Measurements from ENCODE around the gene USP53. TPM values are rescaled to one million over a fixed set of nuclear protein-coding genes. Genes with fewer than 3 reads are reported as not detected.

The USP53 gene
- total and polyA plus RNA-seq, 2 of the 13 experiments (the other 11 are each of a cell fraction or from before 2014, with no cell fraction given), result 5.3 to 8.1 TPM

DNA sequence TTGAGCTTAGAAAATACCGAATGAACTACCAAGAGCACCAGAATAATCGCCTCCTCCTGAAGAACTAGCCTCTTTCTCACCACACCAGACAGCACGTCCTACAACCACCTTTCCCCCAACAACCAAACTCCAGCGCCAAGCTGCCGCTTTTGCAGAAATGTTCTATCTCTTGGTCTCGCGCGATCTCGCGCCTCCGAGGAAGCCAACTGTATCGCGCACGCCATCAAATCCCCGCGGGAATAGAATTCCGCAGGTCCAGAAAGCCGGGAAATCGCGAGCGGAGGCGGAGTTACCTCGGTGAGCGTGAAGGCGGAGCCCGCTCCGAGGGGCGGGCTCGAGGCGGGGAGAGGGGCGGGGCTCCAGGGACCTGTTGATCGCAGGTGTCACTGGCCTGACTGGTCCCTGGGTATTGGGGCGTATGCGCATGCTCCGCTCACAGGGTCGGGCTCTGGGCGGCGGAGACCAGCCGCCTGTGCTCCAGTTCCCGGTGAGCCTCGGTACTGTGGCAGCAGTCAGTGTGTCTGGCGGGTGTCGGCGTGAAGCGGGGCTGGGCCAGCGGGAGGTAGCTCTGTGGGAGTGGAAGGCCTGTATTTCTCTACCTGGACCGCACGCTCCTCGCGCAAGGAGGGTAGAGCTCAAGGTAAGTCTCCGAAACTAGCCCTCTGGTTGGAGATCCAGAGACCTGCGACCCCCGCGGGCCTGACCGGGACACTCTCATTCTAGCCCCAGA, at the start of gene USP53 (continued):
- TF ChIP-seq, protein P1, sequence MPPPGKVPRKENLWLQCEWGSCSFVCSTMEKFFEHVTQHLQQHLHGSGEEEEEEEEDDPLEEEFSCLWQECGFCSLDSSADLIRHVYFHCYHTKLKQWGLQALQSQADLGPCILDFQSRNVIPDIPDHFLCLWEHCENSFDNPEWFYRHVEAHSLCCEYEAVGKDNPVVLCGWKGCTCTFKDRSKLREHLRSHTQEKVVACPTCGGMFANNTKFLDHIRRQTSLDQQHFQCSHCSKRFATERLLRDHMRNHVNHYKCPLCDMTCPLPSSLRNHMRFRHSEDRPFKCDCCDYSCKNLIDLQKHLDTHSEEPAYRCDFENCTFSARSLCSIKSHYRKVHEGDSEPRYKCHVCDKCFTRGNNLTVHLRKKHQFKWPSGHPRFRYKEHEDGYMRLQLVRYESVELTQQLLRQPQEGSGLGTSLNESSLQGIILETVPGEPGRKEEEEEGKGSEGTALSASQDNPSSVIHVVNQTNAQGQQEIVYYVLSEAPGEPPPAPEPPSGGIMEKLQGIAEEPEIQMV (CRISPR knock-in tag; IDR thresholded peaks at IDR 0.05; ENCODE audit: low read depth), result no peak
- TF ChIP-seq ZNF343 (CRISPR knock-in tag; IDR thresholded peaks at IDR 0.05) (peak; percentile 85; the same call in 1 of the 2 replicates), ZZZ3 (CRISPR knock-in tag; IDR thresholded peaks at IDR 0.05; ENCODE audit: borderline replicate concordance) (peak; percentile 54; the same call in 1 of the 2 replicates)
- TF ChIP-seq, protein P2, sequence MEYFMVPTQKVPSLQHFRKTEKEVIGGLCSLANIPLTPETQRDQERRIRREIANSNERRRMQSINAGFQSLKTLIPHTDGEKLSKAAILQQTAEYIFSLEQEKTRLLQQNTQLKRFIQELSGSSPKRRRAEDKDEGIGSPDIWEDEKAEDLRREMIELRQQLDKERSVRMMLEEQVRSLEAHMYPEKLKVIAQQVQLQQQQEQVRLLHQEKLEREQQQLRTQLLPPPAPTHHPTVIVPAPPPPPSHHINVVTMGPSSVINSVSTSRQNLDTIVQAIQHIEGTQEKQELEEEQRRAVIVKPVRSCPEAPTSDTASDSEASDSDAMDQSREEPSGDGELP (IDR thresholded peaks at IDR 0.05; ENCODE audit: borderline replicate concordance, low read depth), result 0 out of 2 replicates have a peak, but pooled peaks have one; percentile 24
- TF ChIP-seq, protein P3, sequence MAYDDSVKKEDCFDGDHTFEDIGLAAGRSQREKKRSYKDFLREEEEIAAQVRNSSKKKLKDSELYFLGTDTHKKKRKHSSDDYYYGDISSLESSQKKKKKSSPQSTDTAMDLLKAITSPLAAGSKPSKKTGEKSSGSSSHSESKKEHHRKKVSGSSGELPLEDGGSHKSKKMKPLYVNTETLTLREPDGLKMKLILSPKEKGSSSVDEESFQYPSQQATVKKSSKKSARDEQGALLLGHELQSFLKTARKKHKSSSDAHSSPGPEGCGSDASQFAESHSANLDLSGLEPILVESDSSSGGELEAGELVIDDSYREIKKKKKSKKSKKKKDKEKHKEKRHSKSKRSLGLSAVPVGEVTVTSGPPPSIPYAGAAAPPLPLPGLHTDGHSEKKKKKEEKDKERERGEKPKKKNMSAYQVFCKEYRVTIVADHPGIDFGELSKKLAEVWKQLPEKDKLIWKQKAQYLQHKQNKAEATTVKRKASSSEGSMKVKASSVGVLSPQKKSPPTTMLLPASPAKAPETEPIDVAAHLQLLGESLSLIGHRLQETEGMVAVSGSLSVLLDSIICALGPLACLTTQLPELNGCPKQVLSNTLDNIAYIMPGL (CRISPR knock-in tag; IDR thresholded peaks at IDR 0.05; ENCODE audit: borderline replicate concordance in 1 of 2, low read depth in 1 of 2), result peak in 1 of 2 experiments; percentile 51; a peak in 1 of 4 replicates

DNA sequence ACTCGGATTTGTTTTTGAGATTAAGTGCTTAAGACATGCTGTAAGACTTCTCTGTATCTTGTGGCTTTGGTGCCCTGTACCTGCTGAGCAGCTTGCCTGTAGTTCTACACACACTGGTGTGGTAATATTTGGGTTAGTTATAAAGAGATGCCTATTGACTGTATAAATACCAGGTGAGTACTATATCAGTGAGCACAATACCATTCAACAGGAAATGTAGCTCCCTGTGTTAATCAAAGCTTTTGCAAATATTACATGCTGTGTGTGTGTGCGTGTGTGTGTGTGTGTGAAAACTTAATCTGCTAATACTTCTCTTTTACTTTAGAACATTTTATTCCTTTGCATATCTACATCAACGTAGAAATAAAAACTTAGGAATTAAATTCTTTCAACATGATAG, 46.7 kb upstream of the USP53 start:
- ChIA-PET CTCF (ENCODE audit: low intra/inter-chr PET ratio, low total read pairs) (no interaction called here), POLR2A (no interaction called here)
- intact Hi-C loops (cut with micrococcal nuclease; ENCODE audit: unreplicated experiment), result no loop called here
- TF ChIP-seq, protein P4, sequence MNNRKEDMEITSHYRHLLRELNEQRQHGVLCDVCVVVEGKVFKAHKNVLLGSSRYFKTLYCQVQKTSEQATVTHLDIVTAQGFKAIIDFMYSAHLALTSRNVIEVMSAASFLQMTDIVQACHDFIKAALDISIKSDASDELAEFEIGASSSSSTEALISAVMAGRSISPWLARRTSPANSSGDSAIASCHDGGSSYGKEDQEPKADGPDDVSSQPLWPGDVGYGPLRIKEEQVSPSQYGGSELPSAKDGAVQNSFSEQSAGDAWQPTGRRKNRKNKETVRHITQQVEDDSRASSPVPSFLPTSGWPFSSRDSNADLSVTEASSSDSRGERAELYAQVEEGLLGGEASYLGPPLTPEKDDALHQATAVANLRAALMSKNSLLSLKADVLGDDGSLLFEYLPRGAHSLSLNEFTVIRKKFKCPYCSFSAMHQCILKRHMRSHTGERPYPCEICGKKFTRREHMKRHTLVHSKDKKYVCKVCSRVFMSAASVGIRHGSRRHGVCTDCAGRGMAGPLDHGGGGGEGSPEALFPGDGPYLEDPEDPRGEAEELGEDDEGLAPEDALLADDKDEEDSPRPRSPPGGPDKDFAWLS (CRISPR knock-in tag; IDR thresholded peaks at IDR 0.05; ENCODE audit: borderline replicate concordance), result no peak
- TF ChIP-seq ZNF878 (CRISPR knock-in tag; IDR thresholded peaks at IDR 0.05) (no peak), JDP2 (CRISPR knock-in tag; IDR thresholded peaks at IDR 0.05; ENCODE audit: borderline replicate concordance) (no peak), ZNF224 (CRISPR knock-in tag; IDR thresholded peaks at IDR 0.05) (no peak), ZNF850 (CRISPR knock-in tag; conservative IDR thresholded peaks at IDR 0.05) (no peak)
- TF ChIP-seq, protein P5, sequence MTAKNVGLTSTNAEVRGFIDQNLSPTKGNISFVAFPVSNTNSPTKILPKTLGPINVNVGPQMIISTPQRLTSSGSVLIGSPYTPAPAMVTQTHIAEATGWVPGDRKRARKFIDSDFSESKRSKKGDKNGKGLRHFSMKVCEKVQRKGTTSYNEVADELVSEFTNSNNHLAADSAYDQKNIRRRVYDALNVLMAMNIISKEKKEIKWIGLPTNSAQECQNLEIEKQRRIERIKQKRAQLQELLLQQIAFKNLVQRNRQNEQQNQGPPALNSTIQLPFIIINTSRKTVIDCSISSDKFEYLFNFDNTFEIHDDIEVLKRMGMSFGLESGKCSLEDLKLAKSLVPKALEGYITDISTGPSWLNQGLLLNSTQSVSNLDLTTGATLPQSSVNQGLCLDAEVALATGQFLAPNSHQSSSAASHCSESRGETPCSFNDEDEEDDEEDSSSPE (CRISPR knock-in tag; IDR thresholded peaks at IDR 0.05), result no peak

More for the DNA sequence above, 46.7 kb upstream of the USP53 start:
- Histone ChIP-seq H4K20me1 (ENCODE audit: insufficient read depth, low read length) (no peaks in the 10 kb centered on the region), H2AFZ (ENCODE audit: low read length) (no peak overlapping the region), H3K4me2 (ENCODE audit: low read depth, low read length) (no peak overlapping the region), H3K79me2 (ENCODE audit: insufficient read depth, low read length) (no peaks in the 10 kb centered on the region), H3K9me3 (ENCODE audit: low read length) (no peaks in the 10 kb centered on the region), H3K4me1 (ENCODE audit: insufficient read depth, low read length) (no peaks in the 10 kb centered on the region), H3K36me3 (replicated peaks in 1 of 2; ENCODE audit: control insufficient read depth in 1 of 2, insufficient read depth in 2 of 2, low read length in 2 of 2) (no peaks in the 10 kb centered on the region), H3K4me3 (replicated peaks in 1 of 3; ENCODE audit: insufficient read depth in 1 of 3, low read depth in 2 of 3, low read length in 3 of 3) (no peak overlapping the region), H3K9ac (ENCODE audit: insufficient read depth, low read depth, low read length) (no peak overlapping the region), H3K27ac (ENCODE audit: extremely low read length, insufficient read depth, low read length) (no peak overlapping the region), H3K27me3 (ENCODE audit: control insufficient read depth in 1 of 2, insufficient read depth in 2 of 2, low read length in 2 of 2) (no peaks in the 10 kb centered on the region; a peak in 2 of 5 replicates)
- ATAC-seq, result no peak
- in situ Hi-C loops (cut with HindIII; ENCODE audit: extremely low pct_ligation_motif_present, low pct_unique_long_range_greater_than_20kb), result no loop called here
- no peak for DNase-seq (ENCODE audit: low spot score)
- FAIRE-seq, result no peak
- BruUV-seq (replicated peaks), result no TSS peak
- 31% methylated on average over 3 of the region's 3 CpGs for WGBS (ENCODE audit: low lambda C conversion rate)
